Astrocyte (in vitro differentiated cells and primary cell): ENCODE data around the gene SETD4.

Experiments
- EZH2 ChIP-seq: IDR thresholded peaks from 2 replicates; pipeline ENCODE4 v1.6.1; 2012; ENCODE audit warnings: mild to moderate bottlenecking, low read length, inconsistent platforms; ENCODE audit not compliant: insufficient read depth
- TF ChIP-seq, protein P1 (sequence below): IDR thresholded peaks from 2 replicates; pipeline ENCODE4 v1.5.1; 2011; ENCODE audit warnings: low read depth, mild to moderate bottlenecking, inconsistent platforms, low read length, moderate library complexity; ENCODE audit not compliant: insufficient read depth

DNA sequence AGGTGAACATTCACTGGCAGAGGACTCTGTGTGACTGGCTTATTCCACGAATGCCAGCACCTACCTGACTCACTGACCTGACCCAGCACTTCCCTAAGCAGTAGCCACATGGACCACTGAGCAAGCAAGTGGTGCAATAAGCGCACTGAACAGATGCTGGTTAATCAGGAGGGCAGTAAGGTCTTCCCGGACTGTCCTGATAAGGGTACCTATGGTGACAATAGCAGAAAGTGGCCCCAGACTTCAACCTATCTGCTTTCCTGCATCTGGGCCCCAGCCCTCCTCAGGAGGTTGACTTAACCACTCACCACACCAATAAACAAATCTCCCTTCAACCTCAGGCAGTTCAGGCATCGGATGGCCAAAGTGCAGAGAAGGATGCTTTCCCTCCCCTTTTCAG lies 65.7 kb downstream of the SETD4 start:
- TF ChIP-seq, protein P1, sequence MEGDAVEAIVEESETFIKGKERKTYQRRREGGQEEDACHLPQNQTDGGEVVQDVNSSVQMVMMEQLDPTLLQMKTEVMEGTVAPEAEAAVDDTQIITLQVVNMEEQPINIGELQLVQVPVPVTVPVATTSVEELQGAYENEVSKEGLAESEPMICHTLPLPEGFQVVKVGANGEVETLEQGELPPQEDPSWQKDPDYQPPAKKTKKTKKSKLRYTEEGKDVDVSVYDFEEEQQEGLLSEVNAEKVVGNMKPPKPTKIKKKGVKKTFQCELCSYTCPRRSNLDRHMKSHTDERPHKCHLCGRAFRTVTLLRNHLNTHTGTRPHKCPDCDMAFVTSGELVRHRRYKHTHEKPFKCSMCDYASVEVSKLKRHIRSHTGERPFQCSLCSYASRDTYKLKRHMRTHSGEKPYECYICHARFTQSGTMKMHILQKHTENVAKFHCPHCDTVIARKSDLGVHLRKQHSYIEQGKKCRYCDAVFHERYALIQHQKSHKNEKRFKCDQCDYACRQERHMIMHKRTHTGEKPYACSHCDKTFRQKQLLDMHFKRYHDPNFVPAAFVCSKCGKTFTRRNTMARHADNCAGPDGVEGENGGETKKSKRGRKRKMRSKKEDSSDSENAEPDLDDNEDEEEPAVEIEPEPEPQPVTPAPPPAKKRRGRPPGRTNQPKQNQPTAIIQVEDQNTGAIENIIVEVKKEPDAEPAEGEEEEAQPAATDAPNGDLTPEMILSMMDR = no peak
- no peak for TF ChIP-seq EZH2
